Measurements from ENCODE around the gene AFM.

DNA sequence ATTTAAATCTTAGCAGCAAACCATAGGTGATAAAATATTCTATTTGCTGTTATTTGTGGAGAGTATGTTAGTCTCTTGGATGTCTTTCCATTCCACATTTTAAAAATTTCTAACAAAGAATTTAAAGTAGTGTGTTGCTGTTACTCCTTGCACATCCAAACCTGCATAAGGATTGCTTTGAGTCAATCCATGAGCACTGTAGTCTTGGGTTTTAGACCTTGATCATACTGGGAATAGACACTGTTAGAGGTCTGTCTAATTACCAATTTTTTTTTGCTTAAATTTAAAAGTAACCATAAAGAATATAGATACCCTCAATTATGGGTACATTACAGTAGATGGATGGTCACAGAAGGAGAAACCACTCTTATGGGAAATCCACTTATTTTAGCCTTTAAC, 44.0 kb upstream of the AFM start:
- TF ChIP-seq, protein P1, sequence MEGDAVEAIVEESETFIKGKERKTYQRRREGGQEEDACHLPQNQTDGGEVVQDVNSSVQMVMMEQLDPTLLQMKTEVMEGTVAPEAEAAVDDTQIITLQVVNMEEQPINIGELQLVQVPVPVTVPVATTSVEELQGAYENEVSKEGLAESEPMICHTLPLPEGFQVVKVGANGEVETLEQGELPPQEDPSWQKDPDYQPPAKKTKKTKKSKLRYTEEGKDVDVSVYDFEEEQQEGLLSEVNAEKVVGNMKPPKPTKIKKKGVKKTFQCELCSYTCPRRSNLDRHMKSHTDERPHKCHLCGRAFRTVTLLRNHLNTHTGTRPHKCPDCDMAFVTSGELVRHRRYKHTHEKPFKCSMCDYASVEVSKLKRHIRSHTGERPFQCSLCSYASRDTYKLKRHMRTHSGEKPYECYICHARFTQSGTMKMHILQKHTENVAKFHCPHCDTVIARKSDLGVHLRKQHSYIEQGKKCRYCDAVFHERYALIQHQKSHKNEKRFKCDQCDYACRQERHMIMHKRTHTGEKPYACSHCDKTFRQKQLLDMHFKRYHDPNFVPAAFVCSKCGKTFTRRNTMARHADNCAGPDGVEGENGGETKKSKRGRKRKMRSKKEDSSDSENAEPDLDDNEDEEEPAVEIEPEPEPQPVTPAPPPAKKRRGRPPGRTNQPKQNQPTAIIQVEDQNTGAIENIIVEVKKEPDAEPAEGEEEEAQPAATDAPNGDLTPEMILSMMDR (conservative IDR thresholded peaks at IDR 0.05; ENCODE audit: low read length) = no peak
- no peak for TF ChIP-seq EZH2phosphoT487 (IDR thresholded peaks at IDR 0.05; ENCODE audit: borderline replicate concordance)

All from Loucy (cell line).